Muscle of arm (tissue), 14 donors: ENCODE results near the gene YWHAB. TPM values are rescaled to one million over a fixed set of nuclear protein-coding genes. Genes with fewer than 3 reads are reported as not detected.

Experiments used
- DNase-seq: peaks from one replicate; pipeline ENCODE4 v3.0.0-alpha.2; 2013
- long read RNA-seq, 11 donors: transcript quantifications; one replicate each; lab custom pipeline, GENCODE V29; 2026
- polyA plus RNA-seq, 12 donors: library from polyadenylated mRNA; unstranded; fragments of 120-200 nt; gene quantifications; one replicate each; pipeline ENCODE4 v1.2.1, GENCODE V29; 2013; ENCODE audit not compliant: insufficient read length in 12 of 12

The YWHAB gene
- 1,000 to 10,000 TPM in 1 of 12 donors, 100 to 1,000 TPM in 9, 10 to 100 TPM in 2; 99.3 to 1,405 (median 119) TPM for polyA plus RNA-seq
- long read RNA-seq, donor 1, transcript YWHAB-202 (7 exons, 3,109 nt): minor isoform, 10 of 168 reads
- long read RNA-seq, donor 1, transcript YWHAB-201 (6 exons, 3,049 nt): major isoform, 78 of 168 reads
- long read RNA-seq, donor 1, partial matches to known transcripts: 79 of 168 reads
- long read RNA-seq, donor 1, other reads (novel, unspliced or antisense): 0 of 168 reads
- long read RNA-seq, donor 2, transcript YWHAB-201 (6 exons, 3,049 nt): major isoform, 60 of 76 reads
- long read RNA-seq, donor 2, partial matches to known transcripts: 14 of 76 reads
- long read RNA-seq, donor 2, other reads (novel, unspliced or antisense): 0 of 76 reads
- long read RNA-seq, donor 3, transcript YWHAB-201 (6 exons, 3,049 nt): major isoform, 17 of 19 reads
- long read RNA-seq, donor 3, partial matches to known transcripts: 0 of 19 reads
- long read RNA-seq, donor 3, other reads (novel, unspliced or antisense): 0 of 19 reads
- long read RNA-seq, donor 4, transcript YWHAB-201 (6 exons, 3,049 nt): major isoform, 20 of 26 reads
- long read RNA-seq, donor 4, partial matches to known transcripts: 5 of 26 reads
- long read RNA-seq, donor 4, other reads (novel, unspliced or antisense): 0 of 26 reads
- long read RNA-seq, donor 5, transcript YWHAB-201 (6 exons, 3,049 nt): major isoform, 58 of 80 reads
- long read RNA-seq, donor 5, transcript YWHAB-202 (7 exons, 3,109 nt): minor isoform, 6 of 80 reads
- long read RNA-seq, donor 5, partial matches to known transcripts: 14 of 80 reads
- long read RNA-seq, donor 5, other reads (novel, unspliced or antisense): 0 of 80 reads
- long read RNA-seq, donor 6, transcript YWHAB-201 (6 exons, 3,049 nt): major isoform, 26 of 47 reads
- long read RNA-seq, donor 6, partial matches to known transcripts: 19 of 47 reads
- long read RNA-seq, donor 6, other reads (novel, unspliced or antisense): 0 of 47 reads
- long read RNA-seq, donor 7, transcript YWHAB-201 (6 exons, 3,049 nt): major isoform, 25 of 32 reads
- long read RNA-seq, donor 7, partial matches to known transcripts: 5 of 32 reads
- long read RNA-seq, donor 7, other reads (novel, unspliced or antisense): 0 of 32 reads
- long read RNA-seq, donor 8, transcript YWHAB-201 (6 exons, 3,049 nt): major isoform, 61 of 83 reads
- long read RNA-seq, donor 8, transcript YWHAB-202 (7 exons, 3,109 nt): minor isoform, 5 of 83 reads
- long read RNA-seq, donor 8, partial matches to known transcripts: 17 of 83 reads
- long read RNA-seq, donor 8, other reads (novel, unspliced or antisense): 0 of 83 reads
- long read RNA-seq, donor 9, transcript YWHAB-201 (6 exons, 3,049 nt): major isoform, 47 of 74 reads
- long read RNA-seq, donor 9, partial matches to known transcripts: 24 of 74 reads
- long read RNA-seq, donor 9, other reads (novel, unspliced or antisense): 0 of 74 reads
- long read RNA-seq, donor 10, transcript YWHAB-202 (7 exons, 3,109 nt): minor isoform, 10 of 126 reads
- long read RNA-seq, donor 10, transcript YWHAB-201 (6 exons, 3,049 nt): major isoform, 46 of 126 reads
- long read RNA-seq, donor 10, partial matches to known transcripts: 70 of 126 reads
- long read RNA-seq, donor 10, other reads (novel, unspliced or antisense): 0 of 126 reads
- long read RNA-seq, donor 11, transcript YWHAB-201 (6 exons, 3,049 nt): major isoform, 51 of 239 reads
- long read RNA-seq, donor 11, transcript YWHAB-202 (7 exons, 3,109 nt): minor isoform, 9 of 239 reads
- long read RNA-seq, donor 11, partial matches to known transcripts: 179 of 239 reads
- long read RNA-seq, donor 11, other reads (novel, unspliced or antisense): 0 of 239 reads

DNA sequence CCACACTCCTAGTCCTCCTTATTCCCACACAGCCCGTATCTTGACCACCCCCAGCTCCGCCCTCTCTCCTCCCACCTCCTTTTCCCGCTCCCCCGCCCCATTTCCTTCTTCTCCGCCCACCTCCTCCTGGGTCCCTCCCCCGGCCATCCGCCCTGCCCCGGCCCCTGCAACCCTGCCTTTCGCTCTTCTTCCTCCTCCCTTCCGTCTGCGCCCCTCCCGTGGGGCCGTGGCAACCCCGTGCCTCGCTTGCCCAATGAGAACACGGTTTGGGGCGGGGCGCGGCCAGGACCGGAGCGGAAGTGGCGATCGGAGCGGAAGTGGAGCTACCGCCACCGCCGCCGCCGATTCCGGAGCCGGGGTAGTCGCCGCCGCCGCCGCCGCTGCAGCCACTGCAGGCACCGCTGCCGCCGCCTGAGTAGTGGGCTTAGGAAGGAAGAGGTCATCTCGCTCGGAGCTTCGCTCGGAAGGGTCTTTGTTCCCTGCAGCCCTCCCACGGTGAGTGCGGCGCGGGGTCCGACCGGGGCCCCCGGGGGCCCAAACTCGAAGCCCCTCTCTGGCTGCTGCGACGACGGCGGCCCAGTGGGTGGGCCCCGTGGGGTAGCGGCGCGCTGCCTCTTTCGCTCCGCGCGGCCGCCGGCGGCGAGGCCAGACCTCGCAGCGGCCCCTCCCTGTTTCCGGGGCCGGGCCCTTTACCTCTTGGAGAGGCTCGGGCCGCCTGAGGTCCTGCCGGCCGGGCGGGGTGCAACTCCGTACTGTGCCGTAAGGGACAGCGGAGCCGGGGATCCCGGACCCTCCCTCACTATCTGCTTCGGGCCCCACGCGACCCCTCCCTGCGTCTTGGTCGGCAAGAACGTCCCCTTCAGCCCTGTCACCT is at the start of gene YWHAB:
TSS of gene YWHAB (plus strand) at position 314 of the 874 bp plus-strand sequence. CDS start 15,829 bp downstream, outside the sequence.
- peak; percentile 98 for DNase-seq

DNA sequence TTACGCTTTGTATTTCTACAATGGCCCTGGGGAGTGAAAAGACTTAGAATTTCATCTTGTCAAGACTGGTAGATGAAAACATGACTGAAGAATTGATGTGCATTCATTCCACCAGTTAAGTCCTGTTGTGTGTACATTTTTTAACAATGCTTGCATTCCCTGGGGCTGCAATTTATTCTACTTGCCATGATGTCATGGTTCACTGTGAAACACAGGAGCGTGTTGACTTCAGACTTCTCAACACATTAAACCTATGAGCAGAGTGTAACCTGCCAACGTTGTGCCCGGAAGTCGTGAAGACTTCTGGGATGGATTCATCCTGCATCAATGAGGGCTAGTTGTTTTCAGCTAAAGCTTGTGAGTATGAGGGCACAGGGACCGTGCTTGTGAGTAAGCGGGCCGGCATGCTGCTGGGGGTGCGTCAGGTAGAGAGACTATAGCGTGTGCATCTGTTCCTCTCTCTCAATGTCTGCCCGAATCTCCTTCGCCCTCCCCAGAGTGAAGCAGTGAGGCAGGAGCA is 48.8 kb upstream of the YWHAB start:
- DNase-seq: no peak

GRCh38 chr20:44837946-44838345 is 47.6 kb upstream of the YWHAB start:
- DNase-seq: peak; percentile 26

DNA sequence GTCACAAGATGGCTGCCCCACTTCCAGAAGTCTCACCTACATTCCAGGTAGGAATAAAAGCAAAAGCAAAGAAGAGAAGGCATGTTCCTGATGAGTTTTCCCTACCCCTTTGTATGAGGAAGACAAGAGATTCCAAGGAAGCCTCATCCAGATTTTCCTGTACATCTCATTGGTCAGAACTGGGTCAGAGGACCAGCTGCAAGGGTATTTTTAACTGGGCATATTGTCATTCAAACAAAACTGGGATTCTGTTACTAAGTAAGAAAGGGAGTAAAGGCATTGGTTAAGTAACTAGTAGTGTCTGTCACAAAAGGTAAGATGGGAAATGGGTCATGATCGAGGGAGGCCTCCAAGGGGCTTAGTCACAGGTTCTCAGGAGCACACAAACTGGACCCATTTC is 47.0 kb upstream of the YWHAB start:
- DNase-seq: no peak

- DNase-seq: no peak
Observed at GRCh38 chr20:44839481-44839880, 46.0 kb upstream of the YWHAB start.

- DNase-seq: no peak
Observed at GRCh38 chr20:44840826-44841225, 44.7 kb upstream of the YWHAB start.

- DNase-seq: no peak
Observed at GRCh38 chr20:44841955-44842354, 43.5 kb upstream of the YWHAB start.

DNA sequence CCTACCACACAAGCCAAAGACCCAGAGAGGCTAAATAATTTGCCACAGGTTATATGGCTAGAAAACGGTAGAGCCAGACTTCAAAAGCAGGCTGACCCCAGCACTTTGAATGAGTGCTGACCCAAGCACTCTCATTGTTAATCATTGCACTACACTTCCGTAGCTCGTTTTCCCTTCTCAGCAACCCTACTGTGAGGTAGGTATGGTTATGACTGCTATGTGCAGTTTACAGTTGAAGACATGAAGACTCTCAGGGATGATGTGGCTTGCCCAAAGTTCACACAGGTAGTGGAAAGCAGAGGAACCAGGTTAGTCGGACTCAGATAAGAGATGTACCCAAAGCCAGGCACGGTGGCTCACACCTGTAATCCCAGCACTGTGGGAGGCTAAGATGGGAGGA is 41.6 kb upstream of the YWHAB start:
- DNase-seq: no peak

DNA sequence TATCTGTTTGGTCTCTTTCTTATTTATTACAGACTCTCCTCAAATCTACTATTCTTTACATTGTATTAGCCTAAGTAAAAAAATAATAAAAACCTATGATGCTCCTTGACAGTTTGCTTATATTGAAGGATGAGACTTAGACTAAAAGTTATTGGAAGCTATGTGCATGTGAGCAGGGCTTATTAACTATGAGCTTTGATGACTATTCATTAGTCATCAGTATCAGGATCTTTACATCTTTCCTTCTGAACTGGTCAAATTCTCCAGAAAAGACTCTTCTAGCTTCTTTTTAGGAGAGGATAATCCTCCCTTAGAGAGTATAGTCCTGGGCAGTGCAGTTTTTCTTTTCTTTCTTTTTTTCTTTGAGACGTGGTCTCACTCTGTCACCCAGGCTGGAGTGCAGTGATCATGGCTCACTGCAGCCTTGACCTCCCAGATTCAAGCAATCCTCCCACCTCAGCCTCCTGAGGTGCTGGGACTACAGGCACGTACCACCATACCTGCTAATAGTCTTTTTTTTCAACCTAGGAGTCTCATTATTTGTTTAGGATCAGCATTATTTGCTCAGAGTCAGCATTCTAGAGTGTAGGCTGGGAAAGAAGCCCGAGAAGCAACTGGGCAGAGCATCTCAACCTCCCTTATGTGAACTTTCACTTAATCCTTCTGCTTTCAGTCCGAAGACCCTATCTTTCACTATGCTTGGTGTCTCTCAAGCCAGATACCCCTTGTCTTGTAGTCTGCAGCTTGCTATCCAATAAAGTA is 37.1 kb upstream of the YWHAB start:
- DNase-seq: no peak

DNA sequence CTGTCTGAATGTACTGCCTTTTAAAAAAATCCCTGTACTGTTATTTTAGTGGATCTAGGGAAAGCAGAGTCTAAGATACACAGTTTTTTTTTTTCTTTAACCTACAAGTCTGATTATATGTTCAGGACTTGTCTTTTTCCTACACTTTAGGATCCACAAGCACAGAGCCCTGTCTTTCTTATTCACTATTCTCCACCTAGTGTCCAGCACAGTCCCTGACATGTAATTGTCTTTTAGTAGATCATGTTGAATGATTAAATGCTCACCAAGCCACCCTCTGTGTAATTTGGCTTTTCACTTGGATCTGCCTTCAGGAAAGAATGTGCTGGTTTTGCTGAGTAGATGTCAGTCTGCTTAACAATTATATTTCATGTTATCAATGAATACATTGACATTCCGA is 35.8 kb upstream of the YWHAB start:
- no peak for DNase-seq

DNA sequence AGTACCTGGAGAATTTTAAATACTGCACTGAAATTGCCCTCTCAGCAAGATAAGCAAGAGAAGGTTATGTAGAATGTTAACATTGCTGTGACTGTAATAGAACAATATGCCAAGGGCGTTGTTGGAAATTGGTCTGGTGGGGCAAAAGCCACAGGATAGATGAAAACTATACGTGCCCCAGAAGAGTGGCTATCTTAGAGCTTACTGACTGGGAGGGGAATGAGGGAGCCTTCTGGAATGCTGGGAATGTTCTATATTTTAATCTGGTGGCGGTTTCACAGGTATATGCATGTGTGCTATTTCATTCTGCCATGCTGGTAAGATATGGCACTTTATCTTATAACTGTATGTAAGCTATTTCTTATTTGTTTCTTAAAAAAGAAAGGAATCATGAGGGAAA is 35.2 kb upstream of the YWHAB start:
- DNase-seq: no peak

GRCh38 chr20:44850837-44851236 is 34.7 kb upstream of the YWHAB start:
- DNase-seq: no peak

DNA sequence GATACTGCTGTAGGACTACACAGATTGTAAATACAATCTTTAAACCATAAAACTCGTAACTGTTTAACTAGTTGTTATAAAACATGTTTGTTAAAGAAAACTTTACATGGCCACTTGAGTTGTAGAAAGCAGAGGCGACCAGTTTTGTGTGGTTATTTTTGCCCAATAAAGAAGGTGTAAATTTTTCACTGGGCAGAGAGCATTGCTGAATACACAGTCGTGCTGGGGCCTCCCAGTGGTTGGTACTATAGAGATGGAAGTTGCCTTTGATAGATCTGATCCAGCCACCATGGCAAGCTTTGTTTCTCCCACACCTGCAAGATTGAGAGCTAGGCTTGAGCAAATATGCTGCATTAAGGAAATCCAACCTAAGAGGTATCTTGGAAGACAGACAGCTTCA is 34.0 kb upstream of the YWHAB start:
- DNase-seq: no peak

GRCh38 chr20:44856442-44856841 is 29.1 kb upstream of the YWHAB start:
- no peak for DNase-seq

GRCh38 chr20:44856856-44857448 is 28.6 kb upstream of the YWHAB start:
- DNase-seq: no peak

- no peak for DNase-seq
Observed at GRCh38 chr20:44858606-44859360, 26.7 kb upstream of the YWHAB start.

DNA sequence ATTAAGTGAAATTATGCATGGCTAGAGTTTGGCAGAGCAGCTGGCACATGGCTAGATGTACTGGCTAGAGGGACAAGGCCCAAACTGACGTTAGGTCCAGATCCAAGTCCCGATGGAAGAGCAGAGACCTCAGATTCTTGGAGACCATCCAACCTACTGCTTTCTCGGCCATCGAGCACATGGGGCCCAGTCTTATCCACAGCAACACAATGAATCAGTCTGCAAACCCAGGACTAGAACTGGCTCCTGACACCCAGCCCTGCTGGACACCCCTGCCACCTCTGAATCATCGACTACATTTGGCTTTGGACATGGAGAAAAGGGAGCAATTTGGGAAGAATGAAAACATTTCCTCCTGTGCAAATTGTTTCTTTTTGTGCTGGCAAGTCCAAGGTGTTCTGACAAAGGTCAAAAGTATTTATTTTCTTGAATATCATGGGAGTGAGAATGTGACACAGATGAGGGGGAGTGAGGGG is 23.9 kb upstream of the YWHAB start:
- DNase-seq: no peak
